B cell (primary cell): Measurements from ENCODE around the gene MIDN. TPM values are rescaled to one million over a fixed set of nuclear protein-coding genes. Genes with fewer than 3 reads are reported as not detected.
A peak's percentile ranks its signal among the peaks of the same experiment; 100 is the strongest.

Experiments
- ATAC-seq: fragments of 200-7000 bp; cut with Tn5 transposase; one replicate; pipeline ENCODE4 v1.10.0; 2021; ENCODE audit warnings: low read depth, mild to moderate bottlenecking, moderate number of reproducible peaks, moderate library complexity
- CTCF ChIA-PET: fragments of 350-600 bp; sonication (Branson Sonifier 250); formaldehyde crosslinking; loops from one replicate; lab custom pipeline; 2021; ENCODE audit warnings: antibody characterized with exemption, inconsistent platforms; lab: Charles Lee
- POLR2A ChIA-PET: fragments of 350-600 bp; sonication (Branson Sonifier 250); formaldehyde crosslinking; loops from one replicate; lab custom pipeline; 2021; ENCODE audit warnings: antibody characterized with exemption; lab: Charles Lee
- DNase-seq: peaks from one replicate; pipeline ENCODE4 v3.0.0; 2013
- H2AFZ ChIP-seq: 2 replicates; pipeline ENCODE4 v1.6.1; 2012; ENCODE audit warnings: mild to moderate bottlenecking, low read depth, low read length; ENCODE audit not compliant: insufficient read depth, poor library complexity, severe bottlenecking
- H3K27ac ChIP-seq, 2 donors: 1 replicate in 1 of 2; 2 replicates in 1 of 2; pipeline ENCODE4 v1.5.1; 2012 to 2013; ENCODE audit warnings: low read length in 2 of 2, mild to moderate bottlenecking in 2 of 2, moderate library complexity in 1 of 2
- H3K27me3 ChIP-seq, 4 experiments: fragments of 200-600 bp in 1 of 4; sonication (generic) in 1 of 4; replicated peaks in 1 of 4; 1 replicate in 2 of 4; 2 replicates in 2 of 4; pipeline versions ENCODE4 v1.6.1 to v1.7.0; 2013 to 2016; ENCODE audit warnings: low read length in 3 of 4, mild to moderate bottlenecking in 2 of 4, mixed read lengths in 1 of 4, moderate library complexity in 1 of 4; ENCODE audit not compliant: insufficient read depth in 4 of 4, control insufficient read depth in 3 of 4; ENCODE audit errors: control extremely low read depth in 1 of 4
- H3K36me3 ChIP-seq, 2 experiments: replicated peaks in 1 of 2; 1 replicate in 1 of 2; 2 replicates in 1 of 2; pipeline versions ENCODE4 v1.6.1 to v1.7.1; 2013; ENCODE audit warnings: low read length in 1 of 2; ENCODE audit not compliant: insufficient read depth in 2 of 2, control insufficient read depth in 1 of 2; ENCODE audit errors: control extremely low read depth in 1 of 2, extremely low read depth in 1 of 2
- H3K4me1 ChIP-seq, 2 donors: fragments of 200-600 bp in 1 of 2; sonication (generic) in 1 of 2; 1 replicate in 1 of 2; 2 replicates in 1 of 2; pipeline versions ENCODE4 v1.5.1 to v1.6.1; 2013 to 2017; ENCODE audit warnings: low read length in 2 of 2; ENCODE audit not compliant: control insufficient read depth in 2 of 2, insufficient read depth in 2 of 2
- H3K4me2 ChIP-seq: replicated peaks from 2 replicates; pipeline ENCODE3; 2012; ENCODE audit warnings: mild to moderate bottlenecking, low read depth, low read length; ENCODE audit not compliant: poor library complexity, severe bottlenecking
- H3K4me3 ChIP-seq, 5 experiments: fragments of 200-600 bp in 1 of 5; sonication (generic) in 1 of 5; 1 replicate in 3 of 5; 2 replicates in 2 of 5; pipeline versions ENCODE4 v1.5.1 to v1.7.0; 2011 to 2016; ENCODE audit warnings: low read length in 4 of 5, mild to moderate bottlenecking in 4 of 5, low read depth in 2 of 5, control low read depth in 1 of 5, moderate library complexity in 1 of 5; ENCODE audit not compliant: insufficient read depth in 1 of 5; ENCODE audit errors: control extremely low read depth in 1 of 5, extremely low read depth in 1 of 5
- H3K79me2 ChIP-seq: fragments of 200-600 bp; sonication (generic); one replicate; pipeline ENCODE4 v1.6.0; 2016; ENCODE audit warnings: low read length; ENCODE audit not compliant: control insufficient read depth, insufficient read depth
- H3K9ac ChIP-seq: fragments of 200-600 bp; sonication (generic); 2 replicates; pipeline ENCODE4 v1.6.1; 2017; ENCODE audit warnings: mild to moderate bottlenecking, low read length, moderate library complexity
- H3K9me3 ChIP-seq, 3 donors: one replicate each; pipeline versions ENCODE4 v1.6.1 to v1.7.1; 2013; ENCODE audit warnings: low read length in 2 of 3; ENCODE audit not compliant: control insufficient read depth in 2 of 3, insufficient read depth in 1 of 3; ENCODE audit errors: control extremely low read depth in 1 of 3
- H4K20me1 ChIP-seq: 2 replicates; pipeline ENCODE4 v1.6.0; 2012; ENCODE audit warnings: mild to moderate bottlenecking, low read length; ENCODE audit not compliant: insufficient read depth, control insufficient read depth, poor library complexity, severe bottlenecking
- H3K27ac Mint-ChIP-seq: one replicate; pipeline ENCODE4 v1.8.0; 2021; ENCODE audit warnings: mixed read lengths
- H3K27me3 Mint-ChIP-seq: one replicate; pipeline ENCODE4 v1.8.0; 2021; ENCODE audit warnings: mixed read lengths
- H3K4me1 Mint-ChIP-seq: one replicate; pipeline ENCODE4 v1.8.0; 2021; ENCODE audit warnings: mixed read lengths
- H3K4me3 Mint-ChIP-seq: one replicate; pipeline ENCODE4 v1.8.0; 2021; ENCODE audit warnings: mixed read lengths
- H3K9me3 Mint-ChIP-seq: one replicate; pipeline ENCODE4 v1.8.0; 2022; ENCODE audit warnings: mixed read lengths; ENCODE audit not compliant: insufficient read depth
- EZH2 ChIP-seq: IDR thresholded peaks from 2 replicates; pipeline ENCODE4 v1.6.1; 2012; ENCODE audit warnings: borderline replicate concordance, low read depth, mild to moderate bottlenecking, moderate library complexity, low read length; ENCODE audit not compliant: insufficient read depth, poor library complexity, severe bottlenecking
- WGBS: methylation state at CpG from one replicate; pipeline ENCODE4 v1.1.5; 2013; ENCODE audit warnings: missing lambda C conversion rate; ENCODE audit not compliant: insufficient coverage; 5-methylcytosine and 5-hydroxymethylcytosine counted together
- intact Hi-C: fragments of 100-400 bp; cut with micrococcal nuclease; formaldehyde crosslinking; loops from one replicate; pipeline ENCODE4 v1.10.0; 2022
- polyA plus RNA-seq: library from polyadenylated mRNA; depleted of rRNA; stranded (reverse); fragments of >200 nt; gene quantifications from 2 replicates; pipeline ENCODE4 v1.2.3, GENCODE V29; 2012
- total RNA-seq, 2 donors: library from RNA; stranded (reverse); fragments of 120-200 nt in 1 of 2; gene quantifications; 1 replicate in 1 of 2; 2 replicates in 1 of 2; pipeline versions ENCODE4 v1.2.3 to v1.2.4, GENCODE V29; 2013 to 2022
- TF ChIP-seq, protein P1 (sequence below): fragments of 200-600 bp; IDR thresholded peaks from one replicate; pipeline ENCODE4 v1.8.0; 2022; ENCODE audit warnings: antibody characterized with exemption, mild to moderate bottlenecking

The MIDN gene
- total and polyA plus RNA-seq, 2 donors (not counting 1 experiment from before 2014, with no cell fraction given): 98.5 to 156 TPM

DNA sequence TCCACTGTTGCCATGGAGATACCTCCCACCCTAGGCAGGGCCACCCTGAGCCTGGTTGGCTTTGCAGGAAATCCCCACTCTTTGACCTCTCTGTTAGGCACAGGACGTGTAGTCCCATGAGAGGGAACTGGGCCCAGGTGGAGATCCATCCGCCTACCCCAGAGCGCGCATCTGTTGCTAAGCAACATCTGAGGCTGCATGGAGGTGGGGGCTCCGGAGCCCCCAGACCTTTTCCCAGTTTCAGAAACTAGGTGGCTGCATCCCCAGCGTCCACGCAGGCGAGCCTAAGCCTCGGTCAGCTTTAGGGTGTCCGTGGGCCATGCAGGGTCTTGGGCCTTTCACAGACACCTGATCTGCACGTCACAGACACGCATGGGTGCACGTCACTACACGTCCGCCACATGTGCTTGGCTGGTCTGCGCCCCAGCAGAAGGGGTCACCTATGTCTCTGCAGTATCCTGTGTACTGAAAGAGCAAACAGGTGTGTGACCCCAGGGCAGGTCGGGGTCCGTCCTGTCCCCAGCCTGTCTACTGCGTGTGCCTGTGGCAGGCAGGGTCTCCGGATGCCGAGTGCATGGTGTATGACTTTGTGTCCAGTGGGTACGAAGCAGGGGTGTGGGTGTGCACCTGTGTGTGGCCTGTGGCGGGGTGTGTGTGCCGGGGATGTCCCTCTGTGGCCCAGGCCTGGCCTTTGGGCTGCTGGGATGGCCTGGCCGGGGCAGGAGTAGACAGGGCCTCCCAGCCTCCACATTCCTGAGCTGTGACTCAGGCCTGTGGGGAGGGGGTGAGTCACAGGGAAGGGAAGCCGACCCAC, 16.6 kb downstream of the MIDN start:
- Mint-ChIP-seq H3K27me3 (no peaks in the 10 kb centered on the region), H3K27ac (peak overlapping the region; percentile 100), H3K4me1 (peaks cover 75% of the 10 kb centered on the region), H3K4me3 (peak overlapping the region; percentile 95), H3K9me3 (no peaks in the 10 kb centered on the region)
- H3K4me1 ChIP-seq: peaks cover 72 to 84% of the 10 kb centered on the region in 2 donors
- ChIA-PET POLR2A (interaction anchor here (0.6 to 11.0 kb wide), 5 partner anchors 9 to 356 kb away, joined by 3 to 402 read pairs (median 33); partner anchors contain the start of genes ATP5F1D and MIDN), CTCF (interaction anchor here (1.7 to 10.0 kb wide), 3 partner anchors 11 to 51 kb away, joined by 4 to 658 read pairs (median 113); partner anchors contain the start of gene ATP5F1D)
- H4K20me1 ChIP-seq: peaks cover 26% of the 10 kb centered on the region
- intact Hi-C loops: loop anchor here (5.0 kb wide), 2 partner anchors 163 to 358 kb away; partner anchors contain the start of gene GPX4
- peak overlapping the region; percentile 83 for H3K4me2 ChIP-seq
- H2AFZ ChIP-seq: no peak overlapping the region
- 29% methylated on average over 26 of the region's 26 CpGs for WGBS
- no peaks in the 10 kb centered on the region for H3K9me3 ChIP-seq
- peaks cover 0 to 3% of the 10 kb centered on the region in 2 experiments for H3K36me3 ChIP-seq
- peaks cover 41% of the 10 kb centered on the region for H3K79me2 ChIP-seq
- TF ChIP-seq, protein P1, sequence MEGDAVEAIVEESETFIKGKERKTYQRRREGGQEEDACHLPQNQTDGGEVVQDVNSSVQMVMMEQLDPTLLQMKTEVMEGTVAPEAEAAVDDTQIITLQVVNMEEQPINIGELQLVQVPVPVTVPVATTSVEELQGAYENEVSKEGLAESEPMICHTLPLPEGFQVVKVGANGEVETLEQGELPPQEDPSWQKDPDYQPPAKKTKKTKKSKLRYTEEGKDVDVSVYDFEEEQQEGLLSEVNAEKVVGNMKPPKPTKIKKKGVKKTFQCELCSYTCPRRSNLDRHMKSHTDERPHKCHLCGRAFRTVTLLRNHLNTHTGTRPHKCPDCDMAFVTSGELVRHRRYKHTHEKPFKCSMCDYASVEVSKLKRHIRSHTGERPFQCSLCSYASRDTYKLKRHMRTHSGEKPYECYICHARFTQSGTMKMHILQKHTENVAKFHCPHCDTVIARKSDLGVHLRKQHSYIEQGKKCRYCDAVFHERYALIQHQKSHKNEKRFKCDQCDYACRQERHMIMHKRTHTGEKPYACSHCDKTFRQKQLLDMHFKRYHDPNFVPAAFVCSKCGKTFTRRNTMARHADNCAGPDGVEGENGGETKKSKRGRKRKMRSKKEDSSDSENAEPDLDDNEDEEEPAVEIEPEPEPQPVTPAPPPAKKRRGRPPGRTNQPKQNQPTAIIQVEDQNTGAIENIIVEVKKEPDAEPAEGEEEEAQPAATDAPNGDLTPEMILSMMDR: no peak
- no peak for TF ChIP-seq EZH2
- no peaks in the 10 kb centered on the region for H3K27me3 ChIP-seq
- H3K27ac ChIP-seq: peak overlapping the region; percentile 96 to 99
- DNase-seq: peak; percentile 94
- peak overlapping the region; percentile 44 for H3K9ac ChIP-seq
- H3K4me3 ChIP-seq: peak overlapping the region in 4 of 5 experiments; percentile 2 to 17 (median 6)
- peak; percentile 9 for ATAC-seq
